Muscle of leg (tissue), 11 donors: ENCODE data around the gene MLN. TPM values are rescaled to one million over a fixed set of nuclear protein-coding genes. Genes with fewer than 3 reads are reported as not detected.

Experiments
- DNase-seq: peaks from one replicate; pipeline ENCODE4 v3.0.0; 2013
- H3K27ac ChIP-seq: one replicate; pipeline ENCODE4 v1.5.1; 2013; ENCODE audit warnings: mild to moderate bottlenecking, low read length, control low read depth
- H3K27me3 ChIP-seq: one replicate; pipeline ENCODE4 v1.6.1; 2013; ENCODE audit warnings: low read length; ENCODE audit not compliant: control insufficient read depth, insufficient read depth
- H3K36me3 ChIP-seq: one replicate; pipeline ENCODE4 v1.6.1; 2013; ENCODE audit warnings: low read length; ENCODE audit not compliant: control insufficient read depth, insufficient read depth
- H3K4me1 ChIP-seq: one replicate; pipeline ENCODE4 v1.6.1; 2013; ENCODE audit warnings: low read length; ENCODE audit not compliant: control insufficient read depth, insufficient read depth
- H3K4me3 ChIP-seq: one replicate; pipeline ENCODE4 v1.5.1; 2013; ENCODE audit warnings: low read length, control low read depth
- H3K9me3 ChIP-seq: replicated peaks from 2 replicates; pipeline ENCODE4 v1.6.1; 2013; ENCODE audit warnings: low read depth, low read length; ENCODE audit not compliant: control insufficient read depth
- WGBS: methylation state at CpG from one replicate; pipeline ENCODE4 v1.1.5; 2013; ENCODE audit warnings: missing lambda C conversion rate; ENCODE audit not compliant: insufficient coverage; 5-methylcytosine and 5-hydroxymethylcytosine counted together
- polyA plus RNA-seq, 8 donors: library from polyadenylated mRNA; unstranded; fragments of 120-200 nt; gene quantifications; one replicate each; pipeline versions ENCODE4 v1.2.1 to v1.2.3, GENCODE V29; 2013; ENCODE audit warnings: inconsistent platforms in 1 of 8, low replicate concordance in 1 of 8; ENCODE audit not compliant: insufficient read length in 8 of 8, insufficient read depth in 1 of 8
- total RNA-seq: library from RNA; stranded (reverse); fragments of 120-200 nt; gene quantifications from one replicate; pipeline ENCODE4 v1.2.4, GENCODE V29; 2013

Gene MLN
- total and polyA plus RNA-seq, 9 donors: 1.2 to 4.9 TPM; not detected in 7

GRCh38 chr6:33801611-33802010 lies 2.2 kb downstream of the MLN start:
- Histone ChIP-seq H3K9me3 (no peaks in the 10 kb centered on the region), H3K4me1 (peaks cover 15% of the 10 kb centered on the region), H3K4me3 (no peak overlapping the region), H3K27ac (no peak overlapping the region), H3K36me3 (no peaks in the 10 kb centered on the region), H3K27me3 (peaks cover 10% of the 10 kb centered on the region)
- DNase-seq: no peak
- WGBS: 93% methylated on average over 3 of the region's 5 CpGs

GRCh38 chr6:33800248-33800969 lies 3.4 kb downstream of the MLN start:
- Histone ChIP-seq H3K4me1 (peaks cover 15% of the 10 kb centered on the region), H3K27me3 (peaks cover 10% of the 10 kb centered on the region)

GRCh38 chr6:33799454-33800113 lies 4.2 kb downstream of the MLN start:
- no peak for DNase-seq
- H3K4me1 ChIP-seq: peaks cover 15% of the 10 kb centered on the region
- no peak overlapping the region for H3K27ac ChIP-seq
- H3K36me3 ChIP-seq: no peaks in the 10 kb centered on the region
- H3K27me3 ChIP-seq: peaks cover 7% of the 10 kb centered on the region
- no peaks in the 10 kb centered on the region for H3K9me3 ChIP-seq
- H3K4me3 ChIP-seq: no peak overlapping the region
- WGBS: 9% methylated on average over 2 of the region's 4 CpGs

More at GRCh38 chr6:33800248-33800969, 3.4 kb downstream of the MLN start:
- H3K27ac ChIP-seq: no peak overlapping the region
- no peaks in the 10 kb centered on the region for H3K36me3 ChIP-seq
- H3K9me3 ChIP-seq: no peaks in the 10 kb centered on the region
- no peak for DNase-seq
- WGBS: 56% methylated on average over 10 of the region's 13 CpGs
- no peak overlapping the region for H3K4me3 ChIP-seq

GRCh38 chr6:33798343-33798848 lies 5.4 kb downstream of the MLN start:
- DNase-seq: no peak
- 83% methylated on average over 13 of the region's 13 CpGs for WGBS
- H3K27ac ChIP-seq: no peak overlapping the region
- no peak overlapping the region for H3K4me3 ChIP-seq
- H3K36me3 ChIP-seq: no peaks in the 10 kb centered on the region
- peaks cover 15% of the 10 kb centered on the region for H3K4me1 ChIP-seq
- peaks cover 5% of the 10 kb centered on the region for H3K27me3 ChIP-seq
- H3K9me3 ChIP-seq: no peaks in the 10 kb centered on the region

GRCh38 chr6:33797626-33798342 lies 6.0 kb downstream of the MLN start:
- 65% methylated on average over 9 of the region's 10 CpGs for WGBS
- Histone ChIP-seq H3K4me1 (peaks cover 15% of the 10 kb centered on the region), H3K27me3 (peaks cover 11% of the 10 kb centered on the region)

GRCh38 chr6:33794910-33795623 lies 8.7 kb downstream of the MLN start:
- Histone ChIP-seq H3K4me3 (no peak overlapping the region), H3K27me3 (peaks cover 9% of the 10 kb centered on the region), H3K27ac (no peak overlapping the region), H3K4me1 (peaks cover 4% of the 10 kb centered on the region), H3K36me3 (no peaks in the 10 kb centered on the region), H3K9me3 (no peaks in the 10 kb centered on the region)
- WGBS: 35% methylated on average over 8 of the region's 14 CpGs
- no peak for DNase-seq

More at GRCh38 chr6:33797626-33798342, 6.0 kb downstream of the MLN start:
- Histone ChIP-seq H3K27ac (no peak overlapping the region), H3K36me3 (no peaks in the 10 kb centered on the region), H3K4me3 (no peak overlapping the region), H3K9me3 (no peaks in the 10 kb centered on the region)
- DNase-seq: no peak

GRCh38 chr6:33792981-33793380 lies 10.8 kb downstream of the MLN start:
- 48% methylated on average over 9 of the region's 10 CpGs for WGBS
- no peak overlapping the region for H3K27ac ChIP-seq

GRCh38 chr6:33791620-33792019 lies 12.2 kb downstream of the MLN start:
- peaks cover 18% of the 10 kb centered on the region for H3K4me1 ChIP-seq
- no peak overlapping the region for H3K27ac ChIP-seq
- no peak for DNase-seq
- H3K4me3 ChIP-seq: no peak overlapping the region
- peaks cover 9% of the 10 kb centered on the region for H3K27me3 ChIP-seq
- H3K36me3 ChIP-seq: peaks cover 9% of the 10 kb centered on the region
- H3K9me3 ChIP-seq: no peaks in the 10 kb centered on the region
- 33% methylated on average over 5 of the region's 7 CpGs for WGBS

More at GRCh38 chr6:33792981-33793380, 10.8 kb downstream of the MLN start:
- no peaks in the 10 kb centered on the region for H3K9me3 ChIP-seq
- H3K4me1 ChIP-seq: peaks cover 6% of the 10 kb centered on the region
- no peak overlapping the region for H3K4me3 ChIP-seq
- H3K27me3 ChIP-seq: peaks cover 9% of the 10 kb centered on the region
- no peak for DNase-seq
- no peaks in the 10 kb centered on the region for H3K36me3 ChIP-seq

GRCh38 chr6:33790910-33791309 lies 12.9 kb downstream of the MLN start:
- no peak for DNase-seq
- H3K9me3 ChIP-seq: no peaks in the 10 kb centered on the region

More at GRCh38 chr6:33790910-33791309, 12.9 kb downstream of the MLN start:
- Histone ChIP-seq H3K27ac (no peak overlapping the region), H3K27me3 (peaks cover 9% of the 10 kb centered on the region), H3K4me3 (no peak overlapping the region), H3K4me1 (peaks cover 22% of the 10 kb centered on the region), H3K36me3 (peaks cover 12% of the 10 kb centered on the region)
- WGBS: 90% methylated on average over 2 of the region's 5 CpGs
